ENCODE measurements around the gene MED16.
"Not testable (repeated sequence)": the region's sequence is repeated elsewhere in the genome, so short reads cannot be mapped to it uniquely, and the experiment has no call there.

The MED16 gene

DNA sequence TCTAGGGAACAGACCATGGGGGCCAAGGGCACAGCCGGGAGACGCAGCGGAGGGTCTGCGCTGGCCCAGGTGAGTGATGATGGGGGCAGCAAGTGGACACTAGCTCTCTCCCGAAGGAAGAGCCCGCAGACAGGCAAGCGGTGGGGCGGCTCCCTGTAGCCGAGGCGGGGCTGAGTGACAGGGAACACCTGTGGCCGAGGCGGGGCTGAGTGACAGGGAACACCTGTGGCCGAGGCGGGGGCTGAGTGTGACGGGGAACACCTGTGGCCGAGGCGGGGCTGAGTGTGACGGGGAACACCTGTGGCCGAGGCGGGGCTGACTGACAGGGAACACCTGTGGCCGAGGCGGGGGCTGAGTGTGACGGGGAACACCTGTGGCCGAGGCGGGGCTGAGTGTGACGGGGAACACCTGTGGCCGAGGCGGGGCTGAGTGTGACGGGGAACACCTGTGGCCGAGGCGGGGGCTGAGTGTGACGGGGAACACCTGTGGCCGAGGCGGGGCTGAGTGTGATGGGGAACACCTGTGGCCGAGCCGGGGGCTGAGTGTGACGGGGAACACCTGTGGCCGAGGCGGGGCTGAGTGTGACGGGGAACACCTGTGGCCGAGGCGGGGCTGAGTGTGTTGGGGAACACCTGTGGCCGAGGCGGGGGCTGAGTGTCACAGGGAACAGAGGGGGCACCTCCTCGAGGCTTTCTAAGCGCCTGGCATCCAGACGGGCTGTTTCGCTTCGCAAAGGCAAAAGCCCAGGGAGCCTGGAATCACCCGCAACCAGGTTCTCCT, 1.4 kb downstream of the MED16 start:
- DNase-seq (ENCODE audit: extremely low read depth in 1 of 2, low read depth in 1 of 2) = not testable (repeated sequence)

DNA sequence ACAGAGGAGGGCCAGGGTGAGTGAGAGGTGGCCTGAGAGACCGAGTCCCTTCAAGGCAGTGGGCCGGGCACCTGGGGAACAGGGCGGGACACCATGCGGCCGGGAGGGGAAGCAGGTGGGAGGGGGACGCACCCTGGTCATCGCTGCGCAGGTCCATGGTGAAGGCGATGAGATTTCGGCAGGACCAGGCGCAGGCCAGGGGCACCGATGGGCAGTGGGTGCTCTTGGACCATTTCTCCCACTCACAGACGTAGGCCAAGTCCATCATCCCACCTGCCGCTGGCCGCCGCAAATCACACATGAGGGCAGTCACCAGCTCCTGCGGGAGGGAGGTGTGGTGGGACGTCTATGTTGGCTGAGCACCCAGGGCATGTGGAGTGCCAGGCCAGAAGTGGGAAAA, 2.2 kb downstream of the MED16 start:
- DNase-seq (ENCODE audit: extremely low read depth in 1 of 2, low read depth in 1 of 2) = no peak

DNA sequence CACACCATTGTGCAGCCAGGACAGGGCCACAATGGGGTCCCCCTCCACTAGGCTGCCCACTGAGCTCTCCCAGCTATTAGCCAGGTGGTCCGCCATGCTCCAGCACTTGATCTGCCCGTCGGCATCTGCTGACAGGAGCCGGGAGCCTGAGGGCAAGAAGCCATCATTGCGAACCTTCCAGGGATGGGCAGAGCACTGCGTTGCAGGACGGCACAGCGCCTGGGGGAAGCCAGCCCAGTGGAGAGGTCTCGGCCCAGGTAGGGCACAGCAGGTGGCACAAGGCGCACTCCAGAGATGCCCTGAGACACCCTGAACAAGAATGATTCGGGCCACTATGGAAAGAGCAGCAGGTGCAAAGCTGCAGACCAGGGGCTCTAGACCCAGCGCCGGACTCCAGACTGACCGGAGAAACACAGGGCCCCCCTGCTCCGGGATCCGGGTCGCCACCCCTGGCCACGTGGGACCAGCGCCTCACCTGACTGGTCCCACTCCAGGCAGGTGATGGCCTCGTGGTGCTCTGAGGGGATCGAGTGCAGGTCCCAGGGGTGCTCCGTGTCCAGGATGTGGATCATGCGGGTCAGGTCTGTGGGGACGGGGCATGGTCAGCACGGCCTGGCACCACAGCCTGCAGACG, 3.2 kb downstream of the MED16 start:
- no peak for DNase-seq (ENCODE audit: extremely low read depth in 1 of 2, low read depth in 1 of 2)

DNA sequence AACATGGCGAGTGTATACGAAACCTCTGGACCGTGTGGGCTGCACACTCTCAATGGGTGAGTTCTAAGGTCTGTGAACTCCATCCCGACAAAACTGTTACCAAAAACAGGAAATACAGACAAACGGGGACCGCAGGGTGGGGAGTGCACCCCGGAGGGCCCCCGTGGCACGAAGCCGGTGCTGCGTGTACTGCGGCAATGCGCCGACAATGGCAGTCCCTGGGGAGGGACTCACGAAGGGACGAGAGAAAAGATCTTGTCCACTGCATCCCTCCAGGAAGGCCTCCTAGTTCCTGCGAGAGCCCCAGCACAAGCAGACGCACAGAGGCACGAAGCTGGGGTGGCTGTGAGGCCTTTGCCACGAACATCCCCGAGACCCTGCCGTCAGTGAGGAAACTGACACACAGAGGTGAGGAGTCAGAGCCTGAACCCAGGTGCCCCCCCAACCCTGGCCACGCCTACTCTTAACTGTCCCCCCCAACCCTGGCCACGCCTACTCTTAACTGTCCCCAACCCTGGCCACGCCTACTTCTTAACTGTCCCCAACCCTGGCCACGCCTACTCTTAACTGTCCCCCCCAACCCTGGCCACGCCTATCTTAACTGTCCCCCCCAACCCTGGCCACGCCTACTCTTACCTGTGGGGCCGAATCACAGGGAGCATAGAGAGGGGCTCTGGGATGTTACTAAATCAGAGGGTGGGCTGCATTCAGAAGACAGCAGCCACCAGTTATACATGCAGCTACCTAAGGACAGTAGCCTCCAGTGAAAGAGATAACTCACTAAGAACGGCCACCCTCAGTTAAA, 4.2 kb downstream of the MED16 start:
- peak in 1 of 2 donors; percentile 47 for DNase-seq (ENCODE audit: extremely low read depth in 1 of 2, low read depth in 1 of 2)

DNA sequence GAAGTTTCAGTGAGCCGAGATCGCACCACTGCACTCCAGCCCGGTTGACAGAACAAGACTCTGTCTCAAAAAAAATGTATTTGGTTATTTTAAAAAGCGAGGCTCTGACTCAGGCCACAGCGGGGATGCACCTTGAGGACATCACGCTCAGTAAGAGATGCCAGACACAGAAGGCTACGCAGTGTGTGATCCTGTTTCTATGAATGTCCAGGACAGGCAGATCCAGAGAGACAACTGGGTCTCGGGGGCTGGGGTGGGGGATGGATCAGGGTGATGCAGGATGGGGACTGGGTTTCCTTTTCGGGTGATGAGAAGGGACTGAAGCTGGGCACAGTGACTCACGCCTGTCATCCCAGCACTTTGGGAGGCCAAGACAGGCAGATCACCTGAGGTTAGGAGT, 5.4 kb downstream of the MED16 start:
- no peak for DNase-seq (ENCODE audit: extremely low read depth in 1 of 2, low read depth in 1 of 2)

DNA sequence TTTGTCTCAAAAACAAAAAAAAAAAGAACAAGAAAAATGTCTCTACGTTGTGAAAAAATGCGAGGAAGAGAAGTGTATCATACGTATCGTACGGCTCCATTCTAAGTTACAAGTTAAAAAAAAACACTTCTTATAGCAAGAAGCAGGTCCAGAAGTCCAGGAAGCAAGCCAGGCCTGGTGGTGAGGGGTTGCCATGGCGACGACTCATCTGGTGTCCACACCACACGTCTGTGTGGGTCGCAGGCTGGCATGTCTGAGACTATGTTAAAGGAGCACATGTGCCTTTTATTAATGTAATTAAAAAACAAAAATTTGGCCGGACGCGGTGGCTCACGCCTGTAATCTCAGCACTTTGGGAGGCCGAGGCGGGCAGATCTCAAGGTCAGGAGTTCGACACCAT, 5.9 kb downstream of the MED16 start:
- no peak for DNase-seq (ENCODE audit: extremely low read depth in 1 of 2, low read depth in 1 of 2)

DNA sequence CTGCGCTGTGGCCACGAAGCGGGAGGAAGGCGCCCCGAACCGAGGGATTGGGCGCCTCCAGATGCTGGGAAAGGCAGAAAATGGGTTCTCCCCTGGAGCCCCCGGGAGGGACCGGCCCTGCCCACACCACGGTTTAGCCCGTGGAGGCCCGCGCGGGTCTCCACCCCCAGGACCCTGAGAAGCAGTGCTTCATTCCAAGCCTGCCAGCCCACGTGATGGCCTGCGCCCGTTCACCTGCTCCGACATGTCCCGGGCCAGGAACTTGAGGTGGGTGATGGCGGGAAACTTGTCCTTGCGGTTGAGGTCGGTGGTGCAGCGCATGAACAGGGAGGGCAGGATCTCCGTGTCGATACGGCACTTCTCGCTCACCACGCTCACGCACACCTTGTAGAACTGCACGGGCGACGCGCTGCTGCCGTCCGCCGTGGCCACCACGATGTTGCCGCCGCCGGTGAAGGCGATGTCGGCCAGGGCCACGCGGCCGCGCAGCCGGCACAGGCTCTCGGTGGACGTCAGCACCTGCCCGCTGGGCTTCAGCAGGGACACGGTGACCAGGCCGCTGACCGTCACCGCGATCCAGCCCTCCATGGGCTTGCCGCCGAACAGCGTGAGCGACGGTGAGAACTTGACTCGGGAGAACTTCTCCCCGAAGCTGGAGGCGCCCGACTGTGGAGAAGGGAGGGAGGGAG, 7.3 kb downstream of the MED16 start:
- no peak for DNase-seq (ENCODE audit: extremely low read depth in 1 of 2, low read depth in 1 of 2)

DNA sequence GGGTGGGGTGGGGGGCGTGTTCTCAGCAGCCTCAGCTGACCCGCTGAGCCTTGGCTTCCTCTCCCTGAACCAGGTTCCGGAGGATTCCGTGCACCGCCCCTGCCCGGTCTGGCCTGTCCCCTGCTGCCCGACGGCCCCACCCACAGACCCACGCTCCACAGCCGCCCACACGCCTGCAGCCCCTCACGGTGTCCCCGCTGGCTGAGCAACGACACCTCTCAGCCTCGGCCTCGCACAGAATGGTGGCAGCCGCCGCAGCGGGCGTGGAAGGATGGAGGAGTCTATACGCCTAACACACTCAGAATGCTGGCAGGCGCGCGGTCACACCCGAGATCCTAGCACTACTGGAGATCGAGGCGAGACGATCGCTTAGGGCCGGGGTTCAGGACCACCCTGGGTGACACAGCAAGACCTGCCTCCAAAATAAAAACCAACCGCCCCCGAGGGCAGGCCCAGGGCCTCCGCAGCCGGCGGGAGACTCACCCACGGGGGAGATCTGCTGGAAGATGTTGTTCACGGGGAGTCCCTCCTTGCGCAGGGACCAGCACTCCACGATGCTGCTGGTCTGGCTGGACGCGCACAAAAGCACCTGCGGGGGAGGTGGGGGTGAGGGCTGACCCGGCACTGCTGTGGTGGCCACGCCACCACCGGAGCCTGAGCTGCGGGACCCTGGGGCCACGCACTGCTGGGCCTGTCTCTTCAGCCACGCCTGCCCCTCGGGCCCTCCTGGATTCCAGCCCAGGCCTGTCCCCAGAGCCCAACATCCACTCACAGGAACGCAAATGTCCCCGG, 8.4 kb downstream of the MED16 start:
- DNase-seq (ENCODE audit: extremely low read depth in 1 of 2, low read depth in 1 of 2) = no peak

DNA sequence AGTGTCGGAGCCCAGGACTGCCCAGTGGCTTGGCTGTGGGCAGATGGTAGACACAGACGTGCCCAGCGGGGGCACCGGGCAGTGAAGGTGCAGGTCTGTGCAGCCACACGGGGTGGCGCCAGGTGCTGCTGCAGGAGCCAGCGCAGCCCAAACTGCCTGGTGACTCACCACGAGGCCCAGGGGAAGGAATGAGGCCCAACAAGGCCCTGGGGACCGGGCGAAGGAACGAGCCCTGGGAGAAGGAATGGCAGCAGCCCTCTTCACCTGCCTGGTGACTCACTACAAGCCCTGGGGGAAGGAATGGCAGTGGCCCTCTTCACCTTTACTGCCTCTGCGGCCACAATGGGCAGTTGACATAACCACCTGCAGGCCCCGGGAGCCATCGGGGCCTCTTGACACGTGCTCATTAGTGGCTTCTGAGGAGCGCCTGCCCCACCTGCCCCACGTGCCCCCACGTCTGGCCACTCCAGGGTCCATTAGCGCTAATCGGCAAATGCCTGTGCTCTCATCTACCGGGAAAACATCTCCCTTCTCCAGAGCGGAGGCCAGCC, 9.3 kb downstream of the MED16 start:
- DNase-seq (ENCODE audit: extremely low read depth in 1 of 2, low read depth in 1 of 2) = no peak

DNA sequence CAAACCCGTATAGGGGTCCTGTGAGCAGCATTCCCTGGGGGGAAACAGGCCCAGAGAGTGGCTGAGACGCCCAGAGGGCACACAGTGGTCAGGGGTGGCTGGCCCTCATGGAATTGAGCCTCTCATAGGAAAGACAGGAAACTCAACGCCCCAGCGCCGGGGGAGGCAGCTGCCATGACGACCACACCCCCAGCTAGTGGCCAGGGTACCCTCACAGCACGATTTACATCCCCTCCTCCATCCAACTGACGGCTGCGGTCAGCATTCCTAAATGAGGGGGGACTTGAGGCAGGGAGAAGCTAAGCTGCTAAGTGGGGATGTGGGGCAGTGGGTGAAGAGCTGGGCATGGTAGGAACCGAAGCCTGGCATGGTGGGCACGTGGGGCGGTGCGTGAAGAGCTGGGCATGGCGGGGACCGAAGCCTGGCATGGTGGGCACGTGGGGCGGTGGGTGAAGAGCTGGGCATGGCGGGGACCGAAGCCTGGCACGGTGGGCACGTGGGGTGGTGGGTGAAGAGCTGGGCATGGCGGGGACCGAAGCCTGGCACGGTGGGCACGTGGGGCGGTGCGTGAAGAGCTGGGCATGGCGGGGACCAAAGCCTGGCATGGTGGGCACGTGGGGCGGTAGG, 10.0 kb downstream of the MED16 start:
- DNase-seq (ENCODE audit: extremely low read depth in 1 of 2, low read depth in 1 of 2) = no peak

DNA sequence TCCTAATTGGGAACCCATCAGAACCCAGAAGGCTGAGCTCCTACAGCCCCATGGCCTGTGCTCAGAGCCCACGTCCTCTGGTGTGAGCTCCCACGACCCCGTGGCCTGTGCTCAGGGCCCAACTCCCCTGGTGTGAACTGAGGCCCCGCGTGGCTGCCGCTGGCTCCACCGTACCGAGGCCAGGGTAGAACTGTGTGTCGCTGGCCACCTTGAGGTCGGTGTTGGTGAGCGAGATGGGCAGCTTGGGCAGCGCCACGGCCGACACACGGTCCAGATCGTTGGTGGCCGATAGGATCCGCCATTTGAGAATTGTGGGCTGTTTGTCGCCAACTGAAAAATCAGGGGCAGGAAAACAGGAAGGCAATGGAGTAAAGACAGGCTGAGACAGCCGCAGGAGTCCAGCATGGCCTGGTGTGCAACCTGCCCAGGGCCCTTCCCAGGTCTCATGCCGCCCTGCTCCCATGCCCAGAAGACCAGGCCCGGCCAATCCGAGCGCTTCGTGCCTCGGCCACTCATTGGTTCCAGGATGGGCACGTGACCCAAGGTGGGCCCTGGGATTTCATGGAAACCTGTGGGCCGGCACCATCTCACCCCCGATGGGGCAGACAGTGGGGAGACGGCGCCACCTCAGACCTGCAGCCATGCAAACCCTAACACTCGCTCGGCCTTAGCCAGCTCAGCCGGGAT, 11.5 kb downstream of the MED16 start:
- no peak for DNase-seq (ENCODE audit: extremely low read depth in 1 of 2, low read depth in 1 of 2)

DNA sequence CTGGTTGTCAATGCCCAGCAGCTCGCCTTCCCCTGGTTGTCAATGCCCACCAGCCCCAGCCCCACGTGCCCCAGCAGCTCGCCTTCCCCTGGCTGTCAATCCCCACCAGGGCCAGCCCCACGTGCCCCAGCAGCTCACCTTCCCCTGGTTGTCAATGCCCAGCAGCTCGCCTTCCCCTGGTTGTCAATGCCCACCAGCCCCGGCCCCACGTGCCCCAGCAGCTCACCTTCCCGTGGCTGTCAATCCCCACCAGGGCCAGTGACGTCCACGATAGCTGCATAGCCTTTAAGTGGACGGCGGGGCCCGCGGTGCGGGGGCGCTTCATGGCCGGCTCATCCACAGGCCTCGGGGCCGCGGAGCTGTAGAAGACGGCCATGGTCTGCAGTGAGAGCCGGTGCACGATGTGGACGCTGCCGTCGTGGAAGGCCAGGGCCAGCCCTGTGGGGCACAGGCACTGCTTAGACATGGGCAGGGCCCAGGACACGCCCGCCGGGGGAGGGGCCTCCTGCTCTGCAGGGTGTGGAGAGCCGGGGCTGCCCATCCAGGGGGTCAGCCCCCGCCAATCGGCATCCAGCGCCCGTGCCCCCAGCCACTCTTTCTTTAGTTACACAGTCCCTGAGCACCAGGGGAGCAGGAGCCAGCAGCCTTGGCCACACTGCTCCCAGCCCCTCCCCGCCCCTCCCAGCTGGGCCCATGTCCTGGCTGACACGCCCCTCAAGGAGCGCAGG, 13.1 kb downstream of the MED16 start:
- DNase-seq (ENCODE audit: extremely low read depth in 1 of 2, low read depth in 1 of 2) = no peak

DNA sequence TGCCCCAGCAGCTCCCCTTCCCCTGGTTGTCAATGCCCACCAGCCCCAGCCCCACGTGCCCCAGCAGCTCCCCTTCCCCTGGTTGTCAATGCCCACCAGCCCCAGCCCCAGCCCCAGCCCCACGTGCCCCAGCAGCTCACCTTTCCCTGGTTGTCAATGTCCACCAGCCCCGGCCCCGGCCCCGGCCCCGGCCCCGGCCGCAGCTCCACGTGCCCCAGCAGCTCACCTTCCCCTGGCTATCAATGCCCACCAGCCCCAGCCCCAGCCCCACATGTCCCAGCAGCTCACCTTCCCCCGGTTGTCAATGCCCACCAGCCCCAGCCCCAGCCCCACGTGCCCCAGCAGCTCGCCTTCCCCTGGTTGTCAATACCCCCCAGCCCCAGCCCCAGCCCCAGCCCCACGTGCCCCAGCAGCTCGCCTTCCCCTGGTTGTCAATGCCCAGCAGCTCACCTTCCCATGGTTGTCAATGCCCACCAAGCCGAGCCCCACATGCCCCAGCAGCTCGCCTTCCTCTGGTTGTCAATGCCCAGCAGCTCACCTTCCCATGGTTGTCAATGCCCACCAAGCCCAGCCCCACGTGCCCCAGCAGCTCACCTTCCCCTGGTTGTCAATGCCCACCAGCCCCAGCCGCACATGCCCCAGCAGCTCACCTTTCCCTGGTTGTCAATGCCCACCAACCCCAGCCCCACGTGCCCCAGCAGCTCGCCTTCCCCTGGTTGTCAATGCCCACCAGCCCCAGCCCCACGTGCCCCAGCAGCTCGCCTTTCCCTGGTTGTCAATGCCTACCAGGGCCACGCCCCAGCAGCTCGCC, 14.0 kb downstream of the MED16 start:
- not testable (repeated sequence) for DNase-seq (ENCODE audit: extremely low read depth in 1 of 2, low read depth in 1 of 2)

DNA sequence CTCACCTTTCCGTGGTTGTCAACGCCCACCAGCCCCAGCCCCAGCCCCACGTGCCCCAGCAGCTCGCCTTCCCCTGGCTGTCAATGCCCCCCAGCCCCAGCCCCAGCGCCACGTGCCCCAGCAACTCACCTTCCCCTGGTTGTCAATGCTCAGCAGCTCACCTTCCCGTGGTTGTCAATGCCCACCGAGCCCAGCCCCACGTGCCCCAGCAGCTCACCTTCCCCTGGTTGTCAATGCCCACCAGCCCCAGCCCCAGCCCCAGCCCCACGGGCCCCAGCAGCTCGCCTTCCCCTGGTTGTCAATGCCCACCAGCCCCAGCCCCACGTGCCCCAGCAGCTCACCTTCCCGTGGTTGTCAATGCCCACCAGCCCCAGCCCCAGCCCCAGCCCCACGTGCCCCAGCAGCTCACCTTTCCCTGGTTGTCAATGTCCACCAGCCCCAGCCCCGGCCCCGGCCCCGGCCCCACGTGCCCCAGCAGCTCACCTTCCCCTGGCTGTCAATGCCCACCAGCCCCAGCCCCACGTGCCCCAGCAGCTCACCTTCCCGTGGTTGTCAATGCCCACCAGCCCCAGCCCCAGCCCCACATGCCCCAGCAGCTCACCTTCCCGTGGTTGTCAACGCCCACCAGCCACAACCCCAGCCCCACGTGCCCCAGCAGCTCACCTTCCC, 14.9 kb downstream of the MED16 start:
- not testable (repeated sequence) for DNase-seq (ENCODE audit: extremely low read depth in 1 of 2, low read depth in 1 of 2)

DNA sequence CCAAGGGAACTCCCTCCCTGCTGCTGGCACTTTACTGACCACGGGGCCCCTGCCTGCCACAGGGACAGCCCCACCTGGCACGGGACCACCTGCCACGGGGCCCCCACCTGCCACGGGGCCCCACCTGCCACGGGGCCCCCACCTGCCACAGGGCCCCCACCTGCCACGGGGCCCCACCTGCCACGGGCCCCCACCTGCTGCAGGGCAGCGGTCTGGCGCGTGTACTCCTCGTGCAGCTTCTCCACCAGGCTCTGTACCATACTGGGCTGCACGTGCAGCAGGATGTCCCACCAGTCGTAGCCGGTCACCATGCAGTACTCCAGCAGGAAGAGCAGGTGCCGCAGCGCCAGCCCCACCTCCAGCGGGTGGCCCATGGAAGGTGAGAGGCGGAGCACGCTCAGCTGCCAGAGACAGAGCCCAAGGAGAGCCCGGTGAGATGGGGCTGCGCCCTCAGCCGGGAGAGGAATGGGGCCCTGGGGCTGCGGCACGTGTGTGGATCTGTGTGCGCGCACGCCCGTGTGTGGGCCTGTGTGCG, 16.1 kb downstream of the MED16 start:
- no peak for DNase-seq (ENCODE audit: extremely low read depth in 1 of 2, low read depth in 1 of 2)

DNA sequence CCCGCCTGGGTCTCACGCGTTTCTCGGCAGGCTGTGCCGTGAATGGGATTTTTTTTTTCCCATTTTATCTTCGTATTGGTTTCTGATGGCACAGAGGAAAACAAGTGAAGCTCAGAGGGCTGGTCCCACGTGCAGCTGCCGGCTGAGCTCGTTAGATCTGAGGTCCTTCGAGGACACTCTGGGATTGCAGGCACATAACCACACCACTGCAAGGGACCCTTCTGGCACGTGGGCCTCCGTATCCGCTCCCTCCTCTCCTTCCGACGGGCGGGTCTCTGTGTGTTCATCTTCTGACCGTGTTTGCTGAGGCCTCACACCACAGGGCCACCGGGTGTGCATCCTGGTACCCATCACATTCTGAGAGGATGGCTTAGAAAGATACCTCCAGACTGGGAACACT, 16.9 kb downstream of the MED16 start:
- DNase-seq (ENCODE audit: extremely low read depth in 1 of 2, low read depth in 1 of 2) = no peak
